D721Med (cell line): ENCODE data around the gene DDX60.
"Not testable (repeated sequence)": the region's sequence is repeated elsewhere in the genome, so short reads cannot be mapped to it uniquely, and the experiment has no call there.

Source experiments
- DNase-seq: peaks from one replicate; pipeline ENCODE4 v3.0.0; 2011; ENCODE audit warnings: low spot score; ENCODE audit not compliant: insufficient read length
- FAIRE-seq: peaks from 2 replicates; lab custom pipeline; 2011; peaks lifted over from hg19 to GRCh38; lab: Jason Lieb, UNC
- CTCF ChIP-seq: IDR thresholded peaks from 2 replicates; pipeline ENCODE4 v1.5.1; 2012; ENCODE audit warnings: mild to moderate bottlenecking, control low read depth; ENCODE audit not compliant: insufficient read depth; ENCODE audit errors: missing control alignments

Gene DDX60

DNA sequence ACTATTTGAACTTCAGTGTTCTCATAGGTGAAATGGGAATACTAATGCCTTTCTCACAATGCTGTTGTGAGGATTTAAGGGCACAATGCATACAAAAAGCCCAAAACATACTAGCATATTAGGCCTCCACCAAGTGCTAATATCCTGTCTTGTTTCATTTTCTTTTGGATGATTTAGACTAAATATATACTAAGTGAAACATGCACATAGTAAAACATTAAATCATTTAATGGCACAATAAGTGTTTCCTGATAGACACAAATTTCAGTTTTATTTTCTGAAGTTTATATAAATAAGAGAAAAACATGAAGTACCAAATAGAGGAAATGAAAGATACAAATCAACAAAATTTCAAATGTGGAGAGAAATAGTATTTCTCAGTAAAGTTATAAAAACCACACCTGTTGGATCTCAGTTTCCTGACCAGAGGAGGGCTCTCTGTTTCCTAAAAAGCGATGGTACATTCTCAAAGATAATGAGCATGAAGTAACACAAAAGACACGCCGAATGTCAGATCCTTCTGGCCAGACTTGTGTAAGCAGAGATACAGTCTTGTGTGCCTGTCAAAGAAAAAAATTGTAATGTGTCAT, 25.1 kb downstream of the DDX60 start:
- TF ChIP-seq CTCF = no peak
- FAIRE-seq (no peak), DNase-seq (no peak)

DNA sequence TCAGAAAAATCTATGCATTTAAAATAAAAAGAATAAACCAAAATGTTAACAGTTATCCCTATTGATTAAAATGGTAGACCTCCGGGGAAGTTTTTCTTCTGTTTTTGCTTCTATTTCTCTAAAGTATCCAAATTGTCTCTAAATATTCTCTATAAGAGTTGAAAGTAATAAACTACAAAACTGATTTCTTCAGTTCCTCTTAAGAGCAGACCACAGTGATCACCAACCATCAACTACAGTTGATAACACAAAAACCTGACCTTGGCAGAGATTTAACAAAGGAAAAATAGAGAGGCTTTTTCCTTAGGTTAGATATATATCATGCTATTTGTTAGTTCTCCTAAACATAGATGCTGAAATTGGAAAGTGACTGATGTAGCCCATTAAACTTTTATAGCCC, 27.3 kb downstream of the DDX60 start:
- TF ChIP-seq CTCF = no peak
- no peak for FAIRE-seq

GRCh38 chr4:168285850-168286249, 32.7 kb downstream of the DDX60 start:
- DNase-seq, FAIRE-seq: not testable (repeated sequence)

More for the DNA sequence above, 27.3 kb downstream of the DDX60 start:
- DNase-seq = no peak

DNA sequence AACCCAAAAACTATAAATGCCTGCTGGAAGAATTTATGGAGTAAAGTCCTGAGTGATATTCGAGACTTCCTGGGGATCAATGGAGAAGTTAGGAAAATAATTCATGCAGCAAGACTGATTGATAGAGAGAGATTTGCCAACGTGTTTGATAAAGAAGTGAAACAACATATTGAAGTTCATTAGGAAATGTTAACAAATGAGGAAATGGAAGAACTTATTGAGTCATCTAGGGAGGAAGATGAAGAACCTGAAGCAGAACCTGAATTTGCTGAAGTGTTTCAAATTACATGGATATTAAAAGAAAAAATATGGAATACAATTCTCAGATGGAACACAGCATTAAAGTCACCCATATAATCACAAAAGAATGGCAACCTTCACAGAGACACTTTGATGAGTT, 39.0 kb downstream of the DDX60 start:
- DNase-seq = no peak
- TF ChIP-seq CTCF = no peak
- FAIRE-seq = no peak

- no peak for TF ChIP-seq CTCF
- FAIRE-seq (no peak), DNase-seq (no peak)
Observed at GRCh38 chr4:168275836-168276235, 42.7 kb downstream of the DDX60 start.

- FAIRE-seq = no peak
- DNase-seq = no peak
- no peak for TF ChIP-seq CTCF
Observed at GRCh38 chr4:168274871-168275270, 43.7 kb downstream of the DDX60 start.

GRCh38 chr4:168273838-168274237, 44.7 kb downstream of the DDX60 start:
- DNase-seq (no peak), FAIRE-seq (no peak)
- TF ChIP-seq CTCF = no peak

DNA sequence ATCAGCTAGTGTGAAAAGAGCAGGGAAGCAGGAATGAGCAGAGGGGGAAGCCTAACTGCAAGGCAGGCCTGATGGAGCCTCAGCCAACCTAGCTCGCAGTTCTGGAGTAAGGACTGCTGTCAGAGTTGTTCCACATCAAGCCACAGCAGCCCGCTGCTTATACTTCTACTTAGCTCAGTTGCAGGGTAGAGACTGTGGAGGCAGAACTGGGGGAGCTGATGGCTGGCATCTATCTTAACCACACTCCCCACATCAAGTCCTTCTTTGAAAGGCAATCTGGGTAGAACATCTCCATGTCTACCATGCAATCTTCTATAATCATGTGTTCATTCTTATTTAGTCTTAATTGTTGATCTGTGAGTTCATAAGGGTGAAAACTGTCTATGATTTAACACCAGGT, 46.1 kb downstream of the DDX60 start:
- DNase-seq (no peak), FAIRE-seq (no peak)
- no peak for TF ChIP-seq CTCF
